ENCODE data around the gene WNT7B.

Gene WNT7B

GRCh38 chr22:45886540-45886939 lies 90.4 kb downstream of the WNT7B start:
- no peak overlapping the region for H3K4me3 ChIP-seq (ENCODE audit: low read length)
- no peaks in the 10 kb centered on the region for H3F3A ChIP-seq (ENCODE audit: control insufficient read depth, insufficient read depth)
- TF ChIP-seq CTCF (IDR thresholded peaks at IDR 0.05; ENCODE audit: low read depth, low read length, poor library complexity, severe bottlenecking) (no peak), EZH2phosphoT487 (IDR thresholded peaks at IDR 0.05; ENCODE audit: borderline replicate concordance, low read length) (no peak)
- H3K79me2 ChIP-seq (ENCODE audit: control insufficient read depth, low read length), result no peaks in the 10 kb centered on the region
- H3K4me1 ChIP-seq (ENCODE audit: control insufficient read depth, low read length), result no peaks in the 10 kb centered on the region
- no peaks in the 10 kb centered on the region for H3K27me3 ChIP-seq (ENCODE audit: control insufficient read depth, low read length)
- no peaks in the 10 kb centered on the region for H3K36me3 ChIP-seq (ENCODE audit: control insufficient read depth, low read length)
- H4K20me1 ChIP-seq (ENCODE audit: control insufficient read depth, insufficient read depth, low read depth, low read length), result no peaks in the 10 kb centered on the region
- H3K9me2 ChIP-seq (replicated peaks; ENCODE audit: control insufficient read depth, low read length), result no peaks in the 10 kb centered on the region
- H3K27ac ChIP-seq (ENCODE audit: low read depth, low read length), result no peak overlapping the region
- no peaks in the 10 kb centered on the region for H3K9me3 ChIP-seq (ENCODE audit: control insufficient read depth, insufficient read depth, low read length)
- no peak overlapping the region for H3K4me2 ChIP-seq (ENCODE audit: low read length)

- Histone ChIP-seq H3F3A (ENCODE audit: control insufficient read depth, insufficient read depth) (no peaks in the 10 kb centered on the region), H4K20me1 (ENCODE audit: control insufficient read depth, insufficient read depth, low read depth, low read length) (no peaks in the 10 kb centered on the region), H3K4me2 (ENCODE audit: low read length) (no peak overlapping the region), H3K9me2 (replicated peaks; ENCODE audit: control insufficient read depth, low read length) (no peaks in the 10 kb centered on the region), H3K79me2 (ENCODE audit: control insufficient read depth, low read length) (no peaks in the 10 kb centered on the region), H3K4me1 (ENCODE audit: control insufficient read depth, low read length) (no peaks in the 10 kb centered on the region), H3K9me3 (ENCODE audit: control insufficient read depth, insufficient read depth, low read length) (no peaks in the 10 kb centered on the region), H3K36me3 (ENCODE audit: control insufficient read depth, low read length) (no peaks in the 10 kb centered on the region), H3K27ac (ENCODE audit: low read depth, low read length) (no peak overlapping the region), H3K27me3 (ENCODE audit: control insufficient read depth, low read length) (no peaks in the 10 kb centered on the region), H3K4me3 (ENCODE audit: low read length) (no peak overlapping the region)
- TF ChIP-seq EZH2phosphoT487 (IDR thresholded peaks at IDR 0.05; ENCODE audit: borderline replicate concordance, low read length) (no peak), CTCF (IDR thresholded peaks at IDR 0.05; ENCODE audit: low read depth, low read length, poor library complexity, severe bottlenecking) (no peak)
Observed at GRCh38 chr22:45885941-45886395, 91.0 kb downstream of the WNT7B start.

GRCh38 chr22:45885171-45885840 lies 91.7 kb downstream of the WNT7B start:
- no peak for TF ChIP-seq EZH2phosphoT487 (IDR thresholded peaks at IDR 0.05; ENCODE audit: borderline replicate concordance, low read length)
- TF ChIP-seq CTCF (IDR thresholded peaks at IDR 0.05; ENCODE audit: low read depth, low read length, poor library complexity, severe bottlenecking), result no peak
- Histone ChIP-seq H4K20me1 (ENCODE audit: control insufficient read depth, insufficient read depth, low read depth, low read length) (no peaks in the 10 kb centered on the region), H3K27me3 (ENCODE audit: control insufficient read depth, low read length) (no peaks in the 10 kb centered on the region), H3K27ac (ENCODE audit: low read depth, low read length) (no peak overlapping the region), H3K4me2 (ENCODE audit: low read length) (no peak overlapping the region), H3K36me3 (ENCODE audit: control insufficient read depth, low read length) (no peaks in the 10 kb centered on the region), H3K4me1 (ENCODE audit: control insufficient read depth, low read length) (no peaks in the 10 kb centered on the region), H3K9me3 (ENCODE audit: control insufficient read depth, insufficient read depth, low read length) (no peaks in the 10 kb centered on the region), H3K4me3 (ENCODE audit: low read length) (no peak overlapping the region), H3K79me2 (ENCODE audit: control insufficient read depth, low read length) (no peaks in the 10 kb centered on the region), H3F3A (ENCODE audit: control insufficient read depth, insufficient read depth) (no peaks in the 10 kb centered on the region), H3K9me2 (replicated peaks; ENCODE audit: control insufficient read depth, low read length) (no peaks in the 10 kb centered on the region)
